ENCODE data around the gene KCNQ1OT1.

The KCNQ1OT1 gene

DNA sequence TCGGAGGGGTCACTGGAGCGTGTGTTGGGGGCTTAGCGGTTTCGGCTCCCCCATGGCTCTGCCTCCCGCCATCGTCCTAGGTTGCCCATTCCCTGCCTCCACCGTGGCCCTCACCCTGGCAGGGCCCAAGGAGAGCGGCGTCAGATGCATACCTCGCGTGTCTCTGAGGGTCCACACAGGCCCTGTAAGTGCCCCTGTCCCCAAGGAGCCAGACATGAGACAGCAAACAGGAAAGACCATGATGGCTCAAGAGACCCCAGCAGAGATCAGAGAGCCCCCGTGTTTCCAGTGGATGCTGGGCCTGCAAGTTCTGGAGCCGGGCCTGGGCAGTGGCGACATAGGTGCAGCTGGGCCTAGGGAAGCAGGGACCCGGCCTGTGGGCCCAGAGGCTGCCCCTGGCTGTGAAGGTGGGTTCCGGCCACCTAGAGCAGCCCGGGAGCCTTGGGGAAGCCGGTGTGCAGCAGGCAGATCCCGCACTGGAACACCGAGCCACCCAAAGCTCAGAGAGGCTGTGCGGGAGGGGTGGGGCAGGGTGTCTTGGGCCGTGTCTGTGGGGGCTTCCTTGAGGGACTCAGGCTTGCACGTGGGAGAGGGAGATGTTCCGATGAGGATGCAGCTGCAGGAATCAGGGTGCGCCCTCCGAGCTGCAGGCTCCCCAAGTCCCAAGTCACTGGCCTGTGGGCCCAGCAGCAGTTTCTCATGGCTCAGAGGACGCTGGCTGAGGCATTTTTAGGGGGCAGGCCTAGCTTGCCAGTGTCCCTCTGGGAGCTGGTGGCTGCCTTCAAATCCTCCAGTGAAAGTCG, 126.4 kb downstream of the KCNQ1OT1 start:
- peaks cover 54% of the 10 kb centered on the region for H3K36me3 ChIP-seq
- H3K4me1 ChIP-seq (ENCODE audit: control insufficient read depth in 1 of 2, insufficient read depth in 1 of 2, low read depth in 1 of 2, low read length in 1 of 2): no peaks in the 10 kb centered on the region
- no peaks in the 10 kb centered on the region for H3K27me3 ChIP-seq
- H3K27ac ChIP-seq: no peak overlapping the region
- H3K4me3 ChIP-seq (ENCODE audit: low read depth in 1 of 2, low read length in 1 of 2): no peak overlapping the region
- H3K9me3 ChIP-seq: no peaks in the 10 kb centered on the region
- TF ChIP-seq, protein P1, sequence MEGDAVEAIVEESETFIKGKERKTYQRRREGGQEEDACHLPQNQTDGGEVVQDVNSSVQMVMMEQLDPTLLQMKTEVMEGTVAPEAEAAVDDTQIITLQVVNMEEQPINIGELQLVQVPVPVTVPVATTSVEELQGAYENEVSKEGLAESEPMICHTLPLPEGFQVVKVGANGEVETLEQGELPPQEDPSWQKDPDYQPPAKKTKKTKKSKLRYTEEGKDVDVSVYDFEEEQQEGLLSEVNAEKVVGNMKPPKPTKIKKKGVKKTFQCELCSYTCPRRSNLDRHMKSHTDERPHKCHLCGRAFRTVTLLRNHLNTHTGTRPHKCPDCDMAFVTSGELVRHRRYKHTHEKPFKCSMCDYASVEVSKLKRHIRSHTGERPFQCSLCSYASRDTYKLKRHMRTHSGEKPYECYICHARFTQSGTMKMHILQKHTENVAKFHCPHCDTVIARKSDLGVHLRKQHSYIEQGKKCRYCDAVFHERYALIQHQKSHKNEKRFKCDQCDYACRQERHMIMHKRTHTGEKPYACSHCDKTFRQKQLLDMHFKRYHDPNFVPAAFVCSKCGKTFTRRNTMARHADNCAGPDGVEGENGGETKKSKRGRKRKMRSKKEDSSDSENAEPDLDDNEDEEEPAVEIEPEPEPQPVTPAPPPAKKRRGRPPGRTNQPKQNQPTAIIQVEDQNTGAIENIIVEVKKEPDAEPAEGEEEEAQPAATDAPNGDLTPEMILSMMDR (IDR thresholded peaks at IDR 0.05): no peak

DNA sequence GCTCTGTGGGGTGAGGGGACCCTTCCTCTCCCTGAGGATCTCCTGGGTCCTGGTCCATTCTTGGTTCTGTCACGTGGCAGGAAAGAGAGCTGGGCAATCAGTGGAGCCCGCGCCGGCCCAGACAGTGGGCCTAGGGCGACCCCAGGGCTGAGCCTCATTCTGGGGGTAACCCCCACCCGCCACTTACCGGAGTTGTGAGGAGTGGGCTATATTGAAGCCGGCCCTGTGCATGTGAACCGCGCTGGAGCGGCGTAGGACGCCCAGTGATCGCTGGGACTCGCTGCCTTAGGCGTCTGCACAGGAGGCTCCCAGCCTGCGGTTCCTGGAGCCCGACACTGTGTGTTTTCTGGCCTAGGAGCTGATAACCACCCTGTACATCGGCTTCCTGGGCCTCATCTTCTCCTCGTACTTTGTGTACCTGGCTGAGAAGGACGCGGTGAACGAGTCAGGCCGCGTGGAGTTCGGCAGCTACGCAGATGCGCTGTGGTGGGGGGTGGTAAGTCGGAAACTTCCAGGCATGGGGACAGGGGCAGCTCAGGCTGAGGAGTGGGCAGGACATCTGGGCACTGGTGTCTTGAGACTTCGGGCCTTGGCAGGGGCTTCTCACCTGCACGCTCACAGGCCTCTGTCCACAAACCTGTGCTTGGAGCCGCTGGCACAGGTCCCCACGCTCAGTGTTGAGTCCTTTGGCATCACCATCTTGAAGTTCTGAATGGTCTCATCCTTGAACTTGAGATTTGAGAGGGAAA, 127.1 kb downstream of the KCNQ1OT1 start:
- H3K4me3 ChIP-seq (ENCODE audit: low read depth in 1 of 2, low read length in 1 of 2): no peak overlapping the region
- TF ChIP-seq, protein P1 (IDR thresholded peaks at IDR 0.05): no peak
- H3K4me1 ChIP-seq (ENCODE audit: control insufficient read depth in 1 of 2, insufficient read depth in 1 of 2, low read depth in 1 of 2, low read length in 1 of 2): no peaks in the 10 kb centered on the region
- H3K27ac ChIP-seq: no peak overlapping the region
- H3K27me3 ChIP-seq: no peaks in the 10 kb centered on the region
- peaks cover 54% of the 10 kb centered on the region for H3K36me3 ChIP-seq
- no peaks in the 10 kb centered on the region for H3K9me3 ChIP-seq

DNA sequence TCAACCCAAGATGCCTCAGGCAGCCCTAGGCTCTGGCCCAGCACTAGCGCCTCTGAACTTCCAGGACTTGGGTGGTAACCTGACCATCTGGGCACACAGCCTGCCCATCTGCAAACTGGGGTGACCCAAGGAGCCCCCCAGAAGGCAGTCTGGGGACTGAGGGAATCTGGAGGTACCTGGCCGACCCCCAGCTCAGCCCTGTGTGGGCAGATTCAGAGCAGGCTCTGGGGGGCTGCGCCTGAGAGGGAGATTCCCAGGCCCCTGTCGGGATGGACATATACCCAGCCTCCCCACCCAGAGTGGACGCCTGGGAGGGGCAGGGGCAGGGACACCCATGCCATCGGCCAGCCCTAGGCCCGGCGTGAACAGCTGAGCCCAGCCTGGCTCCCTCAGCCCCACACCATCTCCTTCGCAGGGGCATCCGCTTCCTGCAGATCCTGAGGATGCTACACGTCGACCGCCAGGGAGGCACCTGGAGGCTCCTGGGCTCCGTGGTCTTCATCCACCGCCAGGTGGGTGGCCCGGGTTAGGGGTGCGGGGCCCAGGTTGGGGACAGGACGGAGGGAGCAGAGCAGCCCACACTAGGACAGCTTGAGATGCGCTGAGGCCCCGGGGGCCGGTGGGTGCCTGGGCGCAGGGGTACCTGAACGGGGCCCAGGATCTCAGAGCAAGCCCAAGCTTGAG, 128.1 kb downstream of the KCNQ1OT1 start:
- no peaks in the 10 kb centered on the region for H3K27me3 ChIP-seq

DNA sequence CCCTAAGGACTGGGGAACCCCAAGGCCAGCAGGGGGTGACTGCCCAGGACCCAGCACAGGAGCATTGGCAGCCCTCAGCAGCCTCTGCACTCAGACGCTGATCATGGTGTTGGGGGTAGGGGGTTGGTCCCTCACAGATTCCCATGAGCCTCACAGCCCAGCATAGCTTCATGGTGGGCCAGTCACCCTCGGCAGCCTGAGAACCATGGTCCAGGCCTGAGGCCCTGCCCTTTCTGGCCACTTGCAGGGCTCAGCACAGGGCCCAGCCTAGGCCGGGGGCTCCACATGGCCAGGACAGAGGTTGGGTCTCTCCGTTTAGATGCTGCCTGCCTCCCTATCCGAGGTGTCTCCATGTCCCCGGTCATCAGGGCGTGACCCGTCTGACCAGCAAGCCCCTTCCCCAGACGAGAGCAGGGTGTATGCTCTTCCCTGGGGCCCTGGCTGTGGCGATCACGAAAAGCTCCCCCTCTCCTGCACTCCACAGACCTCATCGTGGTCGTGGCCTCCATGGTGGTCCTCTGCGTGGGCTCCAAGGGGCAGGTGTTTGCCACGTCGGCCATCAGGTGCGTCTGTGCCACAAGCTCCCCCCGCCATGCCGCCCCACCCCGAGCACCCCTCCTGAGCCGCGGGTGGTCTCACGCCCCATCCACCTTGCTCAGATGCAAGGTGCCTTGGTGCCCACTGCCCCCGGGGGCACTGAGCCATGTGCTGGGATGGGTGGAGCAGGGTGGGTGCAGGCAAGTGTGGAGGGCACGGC, 128.8 kb downstream of the KCNQ1OT1 start:
- Histone ChIP-seq H3K27ac (no peak overlapping the region), H3K4me1 (ENCODE audit: control insufficient read depth in 1 of 2, insufficient read depth in 1 of 2, low read depth in 1 of 2, low read length in 1 of 2) (no peaks in the 10 kb centered on the region), H3K27me3 (no peaks in the 10 kb centered on the region), H3K36me3 (peaks cover 40% of the 10 kb centered on the region), H3K9me3 (no peaks in the 10 kb centered on the region), H3K4me3 (ENCODE audit: low read depth in 1 of 2, low read length in 1 of 2) (no peak overlapping the region)
- TF ChIP-seq, protein P1 (IDR thresholded peaks at IDR 0.05): no peak

More for the DNA sequence above, 128.1 kb downstream of the KCNQ1OT1 start:
- TF ChIP-seq, protein P1 (IDR thresholded peaks at IDR 0.05): no peak
- Histone ChIP-seq H3K36me3 (peaks cover 47% of the 10 kb centered on the region), H3K4me3 (ENCODE audit: low read depth in 1 of 2, low read length in 1 of 2) (no peak overlapping the region), H3K9me3 (no peaks in the 10 kb centered on the region), H3K27ac (no peak overlapping the region), H3K4me1 (ENCODE audit: control insufficient read depth in 1 of 2, insufficient read depth in 1 of 2, low read depth in 1 of 2, low read length in 1 of 2) (no peaks in the 10 kb centered on the region)

DNA sequence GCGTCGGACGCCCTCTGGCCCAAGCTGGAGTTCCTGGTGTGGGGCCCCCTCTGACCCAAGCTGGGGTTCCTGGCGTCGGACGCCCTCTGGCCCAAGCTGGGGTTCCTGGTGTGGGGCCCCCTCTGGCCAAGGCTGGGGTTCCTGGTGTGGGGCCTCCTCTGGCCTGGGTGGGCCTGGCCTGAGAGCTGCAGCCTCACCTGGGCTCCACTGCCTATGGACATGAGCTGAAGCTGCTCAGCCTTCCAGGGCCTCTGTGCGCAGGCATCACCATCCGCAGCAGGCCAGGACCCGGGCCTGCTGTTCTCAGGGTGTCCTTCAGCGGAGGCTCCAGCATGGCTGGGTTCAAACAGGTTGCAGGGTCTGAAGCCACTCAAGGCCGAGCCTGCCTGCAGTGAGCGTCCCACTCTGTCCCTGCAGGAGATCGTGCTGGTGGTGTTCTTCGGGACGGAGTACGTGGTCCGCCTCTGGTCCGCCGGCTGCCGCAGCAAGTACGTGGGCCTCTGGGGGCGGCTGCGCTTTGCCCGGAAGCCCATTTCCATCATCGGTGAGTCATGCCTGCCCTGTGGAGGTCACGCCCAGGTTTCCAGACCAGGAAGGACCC, 129.5 kb downstream of the KCNQ1OT1 start:
- H3K9me3 ChIP-seq: no peaks in the 10 kb centered on the region
- H3K4me1 ChIP-seq (ENCODE audit: control insufficient read depth in 1 of 2, insufficient read depth in 1 of 2, low read depth in 1 of 2, low read length in 1 of 2): no peaks in the 10 kb centered on the region
- peaks cover 33% of the 10 kb centered on the region for H3K36me3 ChIP-seq

More for the DNA sequence above, 129.5 kb downstream of the KCNQ1OT1 start:
- TF ChIP-seq, protein P1 (IDR thresholded peaks at IDR 0.05): no peak
- no peak overlapping the region for H3K4me3 ChIP-seq (ENCODE audit: low read depth in 1 of 2, low read length in 1 of 2)
- H3K27ac ChIP-seq: no peak overlapping the region
- H3K27me3 ChIP-seq: no peaks in the 10 kb centered on the region
